Smooth muscle cell (in vitro differentiated cells): ENCODE measurements around the gene EFNA5. TPM values are rescaled to one million over a fixed set of nuclear protein-coding genes. Genes with fewer than 3 reads are reported as not detected.

ENCODE experiments used
- DNase-seq: peaks from one replicate; lab custom pipeline; 2025; ENCODE audit not compliant: unreplicated experiment; lab: John Stamatoyannopoulos, UW
- H2AFZ ChIP-seq: fragments of 200-600 bp; sonication (generic); 2 replicates; pipeline ENCODE4 v1.6.0; 2016; ENCODE audit warnings: antibody characterized with exemption, low read depth, mild to moderate bottlenecking
- H3F3A ChIP-seq: fragments of 200-600 bp; sonication (generic); 2 replicates; pipeline ENCODE4 v1.6.0; 2017; ENCODE audit warnings: antibody characterized with exemption, low read depth
- H3K27ac ChIP-seq: fragments of 200-600 bp; sonication (generic); 2 replicates; pipeline ENCODE4 v1.5.1; 2016; ENCODE audit warnings: low read depth, mild to moderate bottlenecking
- H3K27me3 ChIP-seq: fragments of 200-600 bp; sonication (generic); 2 replicates; pipeline ENCODE4 v1.6.1; 2016; ENCODE audit warnings: low read depth, mild to moderate bottlenecking
- H3K36me3 ChIP-seq: fragments of 200-600 bp; sonication (generic); 2 replicates; pipeline ENCODE4 v1.5.1; 2016; ENCODE audit warnings: low read depth
- H3K4me1 ChIP-seq: fragments of 200-600 bp; sonication (generic); 2 replicates; pipeline ENCODE4 v1.5.1; 2016; ENCODE audit warnings: low read depth
- H3K4me2 ChIP-seq: fragments of 200-600 bp; sonication (generic); 2 replicates; pipeline ENCODE4 v1.6.0; 2016; ENCODE audit warnings: mild to moderate bottlenecking
- H3K4me3 ChIP-seq: fragments of 200-600 bp; sonication (generic); 2 replicates; pipeline ENCODE4 v1.5.1; 2016; ENCODE audit warnings: mild to moderate bottlenecking
- H3K79me2 ChIP-seq: fragments of 200-600 bp; sonication (generic); 2 replicates; pipeline ENCODE4 v1.6.0; 2016; ENCODE audit warnings: low read depth, mild to moderate bottlenecking
- H3K9ac ChIP-seq: fragments of 200-600 bp; sonication (generic); 2 replicates; pipeline ENCODE4 v1.6.0; 2016; ENCODE audit warnings: low read depth
- H3K9me3 ChIP-seq: fragments of 200-600 bp; sonication (generic); replicated peaks from 2 replicates; pipeline ENCODE4 v1.5.1; 2016; ENCODE audit warnings: low read depth
- H4K20me1 ChIP-seq: fragments of 200-600 bp; sonication (generic); 2 replicates; pipeline ENCODE4 v1.6.0; 2016; ENCODE audit warnings: low read depth
- WGBS: methylation state at CpG from one replicate; pipeline ENCODE4 v1.1.7; 2016; ENCODE audit warnings: low lambda C conversion rate; 5-methylcytosine and 5-hydroxymethylcytosine counted together
- polyA plus RNA-seq: library from polyadenylated mRNA; unstranded; fragments of >200 nt; fragmentation: Nextera tagmentation; extraction: Ambion mirVana; gene quantifications from 2 replicates; pipeline ENCODE4 v1.2.1, GENCODE V29; 2016
- total RNA-seq: library from RNA; depleted of rRNA; stranded (reverse); fragments of >200 nt; gene quantifications from 2 replicates; pipeline ENCODE4 v1.2.3, GENCODE V29; 2014
- TF ChIP-seq, protein P1 (sequence below): fragments of 200-600 bp; sonication (generic); IDR thresholded peaks from 2 replicates; pipeline ENCODE4 v1.5.1; 2017; ENCODE audit warnings: borderline replicate concordance, mild to moderate bottlenecking, antibody characterized with exemption; ENCODE audit not compliant: insufficient read depth, poor library complexity, severe bottlenecking

EFNA5 gene
- total and polyA plus RNA-seq, 2 experiments from 2014 or later, result 0.32 to 8.8 TPM

DNA sequence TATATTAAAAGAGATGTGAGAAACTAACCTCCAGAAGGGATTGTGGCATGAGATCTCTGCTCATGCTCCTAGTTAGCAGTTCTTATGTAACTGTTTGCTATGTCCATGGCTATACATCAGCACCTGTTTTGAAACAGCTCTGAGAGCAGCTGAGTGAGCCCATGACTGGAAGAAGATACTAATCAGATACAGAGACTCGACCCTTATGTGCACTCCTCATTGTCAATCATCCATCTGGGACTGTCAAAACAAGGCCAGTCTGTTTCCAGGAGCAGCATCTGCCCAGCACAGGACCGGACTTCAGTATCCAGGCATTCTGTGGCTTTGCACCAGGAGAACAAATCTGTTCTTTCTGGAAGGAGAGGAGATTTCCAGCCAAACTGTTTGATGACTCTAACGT lies 77.7 kb downstream of the EFNA5 start:
- H3K27me3 ChIP-seq, result no peaks in the 10 kb centered on the region
- WGBS, result 82% methylated on average over 3 of the region's 3 CpGs
- no peaks in the 10 kb centered on the region for H3F3A ChIP-seq
- H4K20me1 ChIP-seq, result no peaks in the 10 kb centered on the region
- peaks cover 13% of the 10 kb centered on the region for H3K4me1 ChIP-seq
- no peak overlapping the region for H3K27ac ChIP-seq
- H2AFZ ChIP-seq, result no peak overlapping the region
- H3K36me3 ChIP-seq, result no peaks in the 10 kb centered on the region
- TF ChIP-seq, protein P1, sequence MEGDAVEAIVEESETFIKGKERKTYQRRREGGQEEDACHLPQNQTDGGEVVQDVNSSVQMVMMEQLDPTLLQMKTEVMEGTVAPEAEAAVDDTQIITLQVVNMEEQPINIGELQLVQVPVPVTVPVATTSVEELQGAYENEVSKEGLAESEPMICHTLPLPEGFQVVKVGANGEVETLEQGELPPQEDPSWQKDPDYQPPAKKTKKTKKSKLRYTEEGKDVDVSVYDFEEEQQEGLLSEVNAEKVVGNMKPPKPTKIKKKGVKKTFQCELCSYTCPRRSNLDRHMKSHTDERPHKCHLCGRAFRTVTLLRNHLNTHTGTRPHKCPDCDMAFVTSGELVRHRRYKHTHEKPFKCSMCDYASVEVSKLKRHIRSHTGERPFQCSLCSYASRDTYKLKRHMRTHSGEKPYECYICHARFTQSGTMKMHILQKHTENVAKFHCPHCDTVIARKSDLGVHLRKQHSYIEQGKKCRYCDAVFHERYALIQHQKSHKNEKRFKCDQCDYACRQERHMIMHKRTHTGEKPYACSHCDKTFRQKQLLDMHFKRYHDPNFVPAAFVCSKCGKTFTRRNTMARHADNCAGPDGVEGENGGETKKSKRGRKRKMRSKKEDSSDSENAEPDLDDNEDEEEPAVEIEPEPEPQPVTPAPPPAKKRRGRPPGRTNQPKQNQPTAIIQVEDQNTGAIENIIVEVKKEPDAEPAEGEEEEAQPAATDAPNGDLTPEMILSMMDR, result no peak
- H3K9ac ChIP-seq, result no peak overlapping the region
- DNase-seq, result no peak
- no peak overlapping the region for H3K4me2 ChIP-seq
- no peaks in the 10 kb centered on the region for H3K79me2 ChIP-seq
- no peaks in the 10 kb centered on the region for H3K9me3 ChIP-seq
- H3K4me3 ChIP-seq, result no peak overlapping the region

DNA sequence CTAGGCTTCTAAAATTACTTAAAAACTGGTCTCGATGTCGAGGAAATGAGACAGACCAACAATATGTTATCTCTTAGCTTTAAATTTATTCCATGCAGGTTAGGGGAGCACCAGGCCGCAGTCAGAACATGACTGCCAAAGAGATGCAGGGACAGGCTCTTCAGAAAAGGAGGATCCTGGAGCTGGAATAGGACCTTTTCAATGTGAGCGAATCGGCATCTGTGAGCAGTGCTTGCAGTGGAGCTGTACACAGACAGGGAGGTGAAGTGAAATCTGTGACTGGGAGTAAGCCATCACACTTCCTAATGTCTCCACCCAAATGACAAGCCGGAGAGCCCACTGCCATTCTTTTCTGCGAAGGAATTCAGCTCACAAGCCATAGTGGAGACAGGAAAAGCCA lies 78.2 kb downstream of the EFNA5 start:
- Histone ChIP-seq H2AFZ (no peak overlapping the region), H4K20me1 (no peaks in the 10 kb centered on the region), H3F3A (no peaks in the 10 kb centered on the region), H3K9me3 (no peaks in the 10 kb centered on the region), H3K9ac (no peak overlapping the region), H3K36me3 (no peaks in the 10 kb centered on the region), H3K4me1 (peaks cover 13% of the 10 kb centered on the region), H3K79me2 (no peaks in the 10 kb centered on the region), H3K27me3 (no peaks in the 10 kb centered on the region), H3K4me2 (no peak overlapping the region), H3K27ac (no peak overlapping the region), H3K4me3 (no peak overlapping the region)
- no peak for DNase-seq
- WGBS, result 86% methylated on average over 7 of the region's 7 CpGs
- TF ChIP-seq, protein P1, result no peak

DNA sequence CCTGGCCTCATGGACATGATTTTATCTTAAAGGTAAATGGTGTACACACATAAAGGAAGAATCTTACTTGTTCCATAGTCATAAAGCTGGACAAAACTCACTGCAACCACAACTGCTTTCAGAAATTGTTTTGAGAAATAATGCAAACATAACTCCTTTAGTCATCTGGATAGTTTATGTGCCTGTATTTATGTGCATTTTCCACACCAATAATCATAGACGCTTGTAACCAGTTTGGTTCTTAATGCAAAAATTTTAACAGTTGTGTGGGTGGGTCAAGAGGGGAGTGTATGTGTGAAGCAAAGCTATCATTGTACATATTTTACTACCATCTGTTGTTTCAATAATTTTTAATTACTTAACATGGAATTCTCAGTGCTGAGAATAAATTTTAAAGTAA lies 80.1 kb downstream of the EFNA5 start:
- DNase-seq, result no peak
- WGBS, result 73% methylated on average over 1 of the region's 1 CpG

More for the DNA sequence above, 80.1 kb downstream of the EFNA5 start:
- Histone ChIP-seq H4K20me1 (no peaks in the 10 kb centered on the region), H3K4me2 (no peak overlapping the region), H2AFZ (no peak overlapping the region), H3K79me2 (no peaks in the 10 kb centered on the region), H3K4me1 (peaks cover 13% of the 10 kb centered on the region), H3K36me3 (no peaks in the 10 kb centered on the region), H3K27me3 (no peaks in the 10 kb centered on the region), H3K9ac (no peak overlapping the region), H3F3A (no peaks in the 10 kb centered on the region), H3K4me3 (no peak overlapping the region), H3K27ac (no peak overlapping the region), H3K9me3 (no peaks in the 10 kb centered on the region)
- TF ChIP-seq, protein P1, result no peak
